GM21786 (cell line): ENCODE data around the gene MARK1.

Experiments
- ATAC-seq: cut with Tn5 transposase; IDR thresholded peaks from one replicate; pipeline ENCODE4 v1.9.1; 2021; ENCODE audit not compliant: unreplicated experiment

Gene MARK1

DNA sequence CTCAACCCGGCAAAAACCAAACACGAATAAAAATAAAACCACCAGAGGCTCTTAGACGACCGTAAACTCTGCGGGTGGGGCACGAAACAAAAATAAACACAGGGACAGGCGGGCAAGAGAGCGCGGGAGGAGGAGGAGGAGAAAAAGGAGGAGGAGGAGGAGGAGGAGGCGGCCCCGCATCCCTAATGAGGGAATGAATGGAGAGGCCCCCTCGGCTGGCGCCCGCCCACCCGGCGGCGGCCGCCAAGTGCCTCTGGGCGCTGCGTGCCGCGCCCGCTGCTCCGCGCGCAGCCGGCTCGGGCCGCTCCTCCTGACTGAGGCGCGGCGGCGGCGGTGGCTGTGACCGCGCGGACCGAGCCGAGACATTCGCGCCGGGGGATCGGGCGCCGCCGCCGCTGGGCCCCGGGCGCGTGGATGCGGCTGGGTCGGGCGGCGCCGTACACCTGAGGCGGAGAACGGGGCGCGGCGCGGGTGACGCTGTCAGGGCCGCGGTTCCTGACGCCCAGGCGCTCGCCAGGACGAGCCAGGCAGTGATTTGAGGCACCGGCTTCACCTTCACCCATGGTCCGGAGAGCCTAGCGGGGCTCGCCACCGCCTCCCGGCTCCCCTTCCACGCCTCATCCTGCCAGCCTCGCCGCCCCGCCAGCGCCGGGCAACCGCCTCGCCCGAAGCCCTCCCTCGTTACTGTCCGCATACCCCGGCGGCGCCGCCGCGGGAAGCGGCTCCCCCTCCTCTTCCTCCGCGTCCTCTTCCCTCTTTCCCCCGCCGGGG, at the start of gene MARK1:
Gene MARK1, plus strand, starts transcription at position 229 of the 771 bp plus-strand sequence. CDS start 687 bp downstream, outside the sequence.
- ATAC-seq, result peak; percentile 57

DNA sequence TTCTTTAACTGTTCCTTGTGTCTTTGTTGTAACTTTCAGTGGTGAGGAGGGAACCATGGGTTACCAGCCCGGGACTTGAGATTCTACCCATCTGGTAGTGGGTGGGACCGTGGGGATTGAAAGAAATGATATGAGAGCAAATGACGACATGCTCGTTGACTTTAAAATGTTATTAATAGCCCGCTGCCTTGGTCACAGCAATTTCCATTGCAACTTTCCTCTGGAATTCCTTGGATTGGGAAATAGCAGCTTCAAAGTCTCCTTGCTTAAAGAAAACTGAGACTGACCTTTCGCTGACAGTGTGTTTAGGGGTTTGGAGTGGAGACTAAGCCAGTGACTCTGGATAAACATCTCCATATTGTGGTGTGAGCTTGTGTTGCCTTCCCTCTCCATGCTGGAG, 44.2 kb upstream of the MARK1 start:
- ATAC-seq, result no peak

DNA sequence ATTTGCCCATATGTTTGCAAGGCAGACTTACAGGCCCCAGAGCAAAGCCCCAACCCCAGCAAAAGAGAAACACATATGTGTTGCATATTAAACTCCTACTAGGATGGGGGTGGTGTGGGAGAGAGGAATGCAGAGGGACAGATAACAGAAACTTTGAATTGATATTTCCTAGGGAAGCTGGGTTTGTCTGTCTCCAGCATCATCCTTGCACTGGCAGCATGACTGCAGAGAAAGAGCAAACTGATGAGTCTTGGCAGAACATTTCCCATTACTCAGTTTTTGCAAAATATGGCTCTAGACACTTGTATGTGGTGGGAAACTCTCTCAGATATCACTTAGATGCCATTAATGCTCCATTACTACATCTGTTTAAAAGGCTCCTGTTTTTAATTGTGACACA, 43.8 kb upstream of the MARK1 start:
- no peak for ATAC-seq

DNA sequence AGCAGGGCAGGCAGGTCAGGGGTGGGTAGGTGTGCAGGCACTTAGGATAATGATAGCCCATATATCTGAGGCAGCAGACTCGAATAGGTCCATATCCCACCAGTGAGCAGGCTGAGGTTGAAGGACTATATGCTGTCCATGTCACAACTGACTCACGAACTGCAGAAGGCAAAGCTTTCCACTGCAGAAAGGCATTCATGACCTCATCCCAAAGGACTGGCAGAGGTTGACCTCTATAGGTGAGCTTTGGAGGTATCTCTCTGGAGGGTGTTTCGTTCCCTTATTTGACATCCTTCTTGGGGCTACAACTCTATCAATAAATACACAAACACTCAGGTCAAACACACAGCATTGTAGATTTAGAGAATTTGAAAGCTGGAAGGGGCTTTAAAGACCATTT, 42.8 kb upstream of the MARK1 start:
- no peak for ATAC-seq

DNA sequence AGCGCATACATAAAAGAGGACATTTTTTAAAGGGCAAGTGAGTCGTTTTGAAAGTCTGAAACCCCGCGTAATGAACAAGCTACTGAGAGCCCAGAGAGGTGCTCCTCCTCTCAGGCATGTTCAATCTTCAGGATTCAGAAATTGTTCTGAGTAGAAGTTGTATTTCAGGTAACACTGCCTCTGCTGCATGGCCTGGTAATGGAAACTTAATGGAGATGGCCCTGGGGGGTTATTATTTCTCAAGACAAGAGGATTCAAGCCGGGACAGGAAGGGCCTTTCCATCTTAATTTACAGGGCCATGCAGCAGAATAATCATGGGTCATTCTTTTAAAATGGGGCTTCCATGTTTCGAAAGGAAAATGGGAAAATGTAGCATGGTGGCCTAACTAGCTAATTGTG, 42.1 kb upstream of the MARK1 start:
- ATAC-seq, result no peak

DNA sequence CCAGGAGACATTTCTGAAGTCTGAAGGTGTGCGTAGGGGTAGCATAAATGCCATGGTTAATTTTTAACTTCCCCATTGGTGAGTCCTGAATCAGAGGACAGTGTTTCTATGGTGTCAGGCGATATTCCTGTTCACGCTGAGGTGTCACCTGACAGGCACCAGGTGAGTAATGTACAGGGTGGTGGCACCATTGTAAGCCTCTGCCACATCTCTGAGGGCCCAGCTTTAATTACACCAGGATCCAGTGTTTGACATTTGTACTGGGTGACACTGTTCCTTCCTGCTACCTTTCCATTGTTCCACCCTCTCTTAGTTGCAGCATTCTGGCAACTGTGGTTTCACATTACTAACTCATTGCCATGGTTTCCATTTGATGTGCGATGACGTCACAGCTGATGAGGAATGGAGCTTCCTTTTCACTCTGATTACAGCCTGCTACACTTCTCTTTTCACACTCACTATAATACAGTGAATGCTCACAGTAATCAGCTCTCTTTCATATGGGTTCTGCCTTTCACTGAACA, 40.6 kb upstream of the MARK1 start:
- no peak for ATAC-seq

DNA sequence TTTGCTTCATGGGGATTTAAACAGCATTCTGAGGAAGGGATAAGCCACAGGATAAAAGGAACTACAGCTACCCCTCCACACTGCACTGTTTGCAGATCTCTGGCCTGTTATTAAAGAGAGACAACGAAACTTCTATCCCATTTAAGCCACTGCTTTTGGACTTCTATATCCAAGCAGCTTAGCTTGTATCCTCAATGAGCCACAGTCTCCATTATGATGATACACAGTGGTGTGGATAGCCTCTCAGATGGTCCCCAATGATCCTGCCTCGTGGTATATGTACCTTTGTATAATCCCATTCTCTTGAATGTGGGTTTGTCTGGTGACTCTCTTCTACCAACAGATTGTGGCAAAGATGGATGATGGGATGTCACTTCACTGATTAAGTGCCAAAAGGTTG, 36.0 kb upstream of the MARK1 start:
- no peak for ATAC-seq

DNA sequence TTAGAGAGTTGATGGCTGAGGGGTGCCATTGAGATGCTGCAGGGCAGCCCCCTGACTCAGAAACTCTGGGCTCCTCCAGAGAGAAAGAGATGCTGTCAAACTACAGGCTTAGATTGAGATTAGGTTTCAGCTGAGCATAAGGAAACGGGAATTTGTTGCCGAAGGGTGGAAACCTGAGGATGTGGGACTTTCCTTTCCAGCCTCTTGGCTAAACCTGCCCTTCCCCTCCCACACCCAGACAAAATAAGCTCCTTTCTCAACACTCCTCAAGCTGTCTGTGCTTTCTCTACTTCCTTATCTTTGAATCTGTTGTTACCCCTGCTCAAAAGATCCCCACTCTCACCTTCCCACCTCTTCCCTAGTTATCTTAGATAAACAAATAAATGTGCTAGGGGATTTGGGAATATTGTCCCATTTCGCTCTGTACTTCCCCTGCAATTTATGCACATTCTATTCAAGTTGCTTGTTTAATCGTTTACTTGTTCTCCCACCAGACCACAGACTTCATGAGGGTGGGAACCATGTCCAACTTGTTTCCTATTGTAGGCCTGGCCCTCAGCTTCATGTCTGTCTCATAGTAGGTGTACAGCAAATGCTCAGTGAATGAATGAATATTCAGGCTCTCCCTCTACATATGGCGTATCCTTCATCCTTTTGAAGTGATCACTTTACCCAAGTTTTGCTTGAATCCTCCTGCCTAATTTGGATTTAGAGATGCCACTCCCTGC, 30.6 kb upstream of the MARK1 start:
- no peak for ATAC-seq

DNA sequence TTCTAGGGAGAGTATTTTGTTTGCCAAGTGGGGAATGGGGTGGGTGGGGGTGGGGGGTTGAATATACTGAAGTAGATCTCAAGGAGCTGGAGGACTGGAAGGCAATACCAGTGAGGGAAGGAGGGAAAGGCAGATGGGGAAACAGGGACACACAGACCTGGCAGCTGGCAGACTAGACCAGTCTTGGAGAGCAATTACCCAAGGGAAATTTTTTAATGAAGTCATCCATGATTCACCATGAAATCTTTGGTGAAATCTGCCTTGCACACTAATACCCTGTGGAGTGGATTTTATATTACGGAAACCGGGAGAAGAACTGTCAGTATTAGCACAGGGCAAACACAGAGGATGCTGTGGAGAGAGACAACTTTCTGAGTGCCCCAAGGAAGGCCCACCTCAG, 29.7 kb upstream of the MARK1 start:
- ATAC-seq, result no peak

DNA sequence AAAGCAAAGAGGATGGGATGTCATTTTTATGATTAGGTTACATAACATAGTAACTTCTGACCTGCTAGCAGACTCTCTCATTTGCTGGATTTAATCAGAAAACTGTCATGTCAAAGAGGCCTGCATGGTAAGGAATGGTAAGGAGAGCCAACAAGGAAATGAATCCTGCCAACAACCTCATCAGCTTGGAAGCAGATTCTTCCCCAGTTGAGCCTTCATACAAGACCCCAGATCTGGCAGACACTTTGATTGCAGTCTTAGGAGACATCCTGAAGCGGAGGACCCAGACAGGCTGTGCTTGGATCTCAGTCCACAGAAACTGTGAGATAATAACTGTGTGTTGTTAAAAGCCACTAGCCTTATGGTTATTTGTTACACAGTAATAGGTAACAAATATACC, 27.6 kb upstream of the MARK1 start:
- no peak for ATAC-seq

DNA sequence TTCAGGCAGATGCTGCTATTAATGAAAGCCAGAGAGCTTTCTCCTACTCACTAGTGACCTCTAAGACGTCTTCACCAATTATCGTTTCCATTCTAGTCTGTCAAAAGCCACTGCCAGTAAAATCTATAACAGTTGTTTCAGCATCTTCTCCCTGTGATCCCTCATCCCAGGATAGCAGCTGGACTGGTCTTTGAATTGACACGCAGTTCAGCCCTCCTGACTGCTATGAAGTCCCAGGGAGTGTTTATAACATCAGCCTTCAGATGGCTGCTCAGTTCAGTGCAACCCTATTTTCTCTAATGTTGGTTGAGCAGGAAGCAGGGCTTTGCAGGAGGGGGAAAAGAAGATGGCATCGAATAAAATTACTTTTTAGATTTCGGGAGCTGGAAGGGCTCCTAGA, 23.6 kb upstream of the MARK1 start:
- ATAC-seq, result no peak

DNA sequence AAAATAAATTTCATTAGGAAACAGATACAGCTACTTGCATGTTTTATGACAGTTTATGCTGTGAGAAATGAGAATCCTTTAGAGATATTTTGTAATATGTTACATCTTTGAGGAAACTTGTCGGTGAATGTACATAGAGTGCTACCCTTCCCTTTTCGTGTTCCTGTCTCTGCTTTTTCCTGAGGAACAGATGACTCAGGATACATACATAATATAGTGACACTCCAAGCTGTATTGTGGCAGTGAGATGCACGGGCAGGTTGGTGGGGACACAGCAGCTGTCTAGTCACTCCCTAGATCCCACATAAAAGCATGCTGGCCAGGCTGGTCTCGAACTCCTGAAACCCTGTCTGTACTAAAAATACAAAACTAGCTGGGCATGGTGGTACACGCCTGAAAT, 20.9 kb upstream of the MARK1 start:
- ATAC-seq, result no peak

DNA sequence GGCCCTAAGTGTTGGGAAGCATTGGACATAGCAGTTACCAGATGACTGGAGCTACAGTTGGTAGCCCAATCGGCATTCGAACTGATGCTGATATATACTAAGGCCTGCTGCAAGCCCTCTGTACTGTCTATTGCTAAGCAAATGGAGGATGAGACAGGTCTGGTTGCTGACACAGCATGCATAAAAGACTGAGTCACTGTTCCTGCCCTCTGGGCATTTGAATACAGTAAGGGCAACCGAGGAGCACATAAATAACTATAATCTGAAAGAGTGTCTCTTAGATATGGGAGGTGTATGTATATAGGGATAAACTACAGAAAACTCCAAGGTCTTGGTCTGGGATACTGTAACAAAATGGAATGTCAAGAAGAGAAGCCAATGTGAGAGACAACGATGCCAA, 16.8 kb upstream of the MARK1 start:
- no peak for ATAC-seq

DNA sequence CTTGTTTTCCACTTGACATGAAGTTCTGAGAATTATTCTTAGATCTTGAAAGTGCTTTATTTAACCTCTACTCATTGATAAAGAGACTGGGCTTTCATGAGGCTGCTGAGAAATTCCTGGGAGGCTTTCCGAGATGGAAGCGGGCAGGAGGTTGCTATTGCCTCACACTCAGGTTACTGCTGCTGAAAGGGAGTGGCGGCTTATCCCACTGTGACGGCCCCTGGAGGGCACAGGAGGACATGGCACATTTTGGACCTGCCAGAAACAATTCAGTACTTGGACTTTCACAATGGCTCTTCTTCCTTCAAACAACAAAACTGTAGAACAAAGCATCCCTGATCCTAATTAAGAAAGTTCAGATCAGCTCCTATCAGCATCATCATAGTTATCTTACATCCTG, 16.2 kb upstream of the MARK1 start:
- no peak for ATAC-seq

DNA sequence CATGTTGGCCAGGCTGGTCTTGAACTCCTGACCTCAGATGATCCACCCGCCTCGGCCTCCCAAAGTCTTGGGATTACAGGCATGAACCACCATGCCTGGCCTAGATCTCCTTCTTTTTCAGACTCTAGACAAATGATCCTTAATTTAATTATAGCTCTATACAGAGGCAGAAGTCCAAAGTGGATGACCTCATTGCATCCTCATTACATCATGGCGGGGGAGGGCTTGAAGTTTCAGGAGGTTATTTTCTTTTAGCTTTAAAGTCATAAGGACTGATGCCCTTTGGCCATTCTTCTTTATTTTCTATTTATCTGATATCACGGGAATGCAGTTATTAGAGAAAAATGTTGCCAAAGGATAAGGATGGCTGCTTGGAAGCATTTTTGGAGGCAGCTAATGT, 14.1 kb upstream of the MARK1 start:
- no peak for ATAC-seq

DNA sequence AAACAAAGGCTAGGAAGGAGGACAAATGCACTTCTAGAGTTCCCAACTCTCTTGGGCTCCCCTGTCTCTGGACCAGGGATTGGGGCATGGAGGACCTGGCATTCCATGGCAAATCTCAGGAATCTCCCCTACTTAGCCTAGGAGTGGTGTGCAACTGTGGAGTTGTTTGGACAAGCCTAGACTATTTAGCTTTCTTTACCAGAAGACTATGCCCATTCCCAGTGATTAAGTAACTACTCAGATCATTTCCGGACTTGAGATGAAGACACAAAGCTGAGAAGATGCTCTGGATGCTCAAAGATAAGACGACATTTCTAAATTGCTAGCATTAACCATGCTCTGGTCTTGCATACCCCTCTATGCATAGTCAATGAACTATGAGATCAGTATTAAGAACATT, 13.7 kb upstream of the MARK1 start:
- no peak for ATAC-seq

DNA sequence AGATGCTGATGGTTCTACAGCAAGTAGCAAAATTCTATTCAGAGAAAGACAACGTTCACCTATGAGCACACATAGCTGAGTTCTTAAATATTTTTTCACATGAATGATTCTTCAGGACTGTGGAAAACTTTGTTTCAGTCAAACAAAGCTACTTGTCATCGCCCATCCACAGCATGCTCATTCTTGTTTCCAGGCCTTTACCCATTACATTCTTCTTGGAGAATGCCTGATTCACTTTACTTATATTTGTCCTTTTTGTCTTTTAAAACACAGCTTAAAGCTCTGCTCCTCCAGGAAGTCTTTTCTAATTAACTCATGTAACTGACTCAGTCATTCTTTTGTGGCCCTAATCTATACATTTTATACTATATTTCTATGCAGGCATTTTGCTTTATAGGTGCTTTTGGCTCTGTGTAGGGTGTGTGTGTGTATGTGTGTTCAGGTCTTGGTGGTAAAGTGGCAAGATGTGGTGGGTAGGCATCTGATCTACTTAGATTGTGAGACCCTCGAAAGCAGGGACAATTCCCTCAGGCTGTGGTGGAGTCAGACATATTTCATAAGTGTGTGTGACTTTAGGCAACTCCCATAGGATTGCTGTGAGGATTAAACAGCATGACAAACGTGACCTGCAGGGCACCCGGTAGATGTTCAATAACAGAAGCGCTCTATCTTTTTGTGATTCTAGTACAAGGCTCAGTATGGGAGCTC, 11.8 kb upstream of the MARK1 start:
- ATAC-seq, result no peak

DNA sequence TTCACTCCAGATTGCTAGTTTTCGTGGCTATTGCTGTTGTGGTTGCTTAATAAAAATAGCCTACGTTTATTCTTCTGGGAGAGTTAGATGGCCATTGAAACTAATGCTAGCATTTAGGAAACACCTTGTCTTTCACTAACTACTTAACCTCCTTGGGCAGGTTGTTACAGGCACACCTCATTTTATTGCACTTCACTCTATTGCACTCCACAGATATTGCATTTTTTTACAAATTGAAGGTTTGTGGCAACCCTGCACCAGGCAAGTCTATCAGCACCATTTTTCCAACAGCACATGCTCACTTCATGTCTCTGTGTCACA, 11.3 kb upstream of the MARK1 start:
- no peak for ATAC-seq

DNA sequence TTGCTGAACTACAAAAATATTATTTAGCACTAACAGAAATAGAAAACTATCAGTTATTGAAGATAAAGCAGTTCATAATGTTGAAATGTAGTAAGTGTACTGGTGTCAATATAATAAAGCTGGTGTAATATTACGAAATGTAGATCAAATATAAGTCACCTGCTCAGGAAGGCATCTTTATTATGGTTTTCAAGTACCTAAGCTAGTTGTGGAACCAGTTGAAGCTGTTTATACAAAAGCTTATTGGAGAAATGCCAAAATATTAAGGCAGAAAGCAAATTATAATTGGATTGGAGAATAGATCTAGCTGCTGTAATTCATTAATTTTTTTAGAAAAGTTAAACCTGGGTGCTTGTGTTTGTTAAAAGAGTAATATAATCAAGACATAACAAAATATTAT, 6.2 kb upstream of the MARK1 start:
- no peak for ATAC-seq

DNA sequence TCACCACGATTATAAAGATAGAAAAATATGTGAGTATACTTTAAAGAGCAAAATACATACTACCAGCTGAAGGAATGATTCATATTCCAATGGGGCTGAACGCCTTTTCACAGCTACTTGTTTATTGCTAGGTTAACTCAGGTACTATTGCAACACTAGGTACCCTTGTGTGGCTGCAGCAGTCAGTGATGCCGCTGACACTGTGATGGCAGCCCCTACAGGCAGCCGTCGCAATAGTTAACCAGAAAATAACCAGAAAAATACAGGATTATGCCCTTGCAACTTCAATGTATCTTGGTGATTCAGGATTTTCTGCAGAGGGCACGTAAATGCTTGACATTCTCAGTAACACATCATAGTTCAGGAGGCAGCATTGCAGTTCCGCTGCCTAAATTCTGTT, 1.6 kb upstream of the MARK1 start:
- no peak for ATAC-seq

DNA sequence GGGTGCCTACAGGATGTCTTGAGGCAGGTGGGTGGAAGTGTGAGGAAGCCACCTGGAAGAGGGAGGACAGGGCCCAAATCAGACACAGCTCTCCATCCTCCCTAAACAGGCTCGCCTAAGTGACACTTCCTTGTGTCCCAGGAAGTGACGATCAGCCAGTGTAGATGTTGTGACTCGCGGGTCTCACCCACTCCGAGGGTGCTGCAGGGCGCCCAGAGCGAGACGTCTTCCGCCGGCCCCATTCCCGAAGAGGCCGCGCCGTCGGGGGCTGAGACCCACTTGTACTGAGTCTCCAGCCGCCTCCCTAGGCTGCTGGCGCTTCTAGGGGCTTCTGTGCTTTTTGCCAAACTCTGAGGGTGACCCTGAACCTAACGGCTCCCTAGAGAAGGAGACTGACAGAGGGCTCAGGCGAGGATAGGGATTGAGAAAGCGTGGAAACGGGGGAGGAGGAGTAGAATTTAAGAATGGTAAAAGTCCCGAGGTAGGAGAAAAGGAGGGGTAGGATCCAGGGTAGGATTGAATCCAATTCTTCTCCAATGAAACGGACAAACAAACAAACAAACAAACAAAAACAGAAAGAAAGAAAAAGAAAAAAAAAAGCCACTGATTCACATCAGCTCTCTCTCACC, 543 bp upstream of the MARK1 start:
- ATAC-seq, result no peak
